ENCODE results near the gene HSPB6.

DNA sequence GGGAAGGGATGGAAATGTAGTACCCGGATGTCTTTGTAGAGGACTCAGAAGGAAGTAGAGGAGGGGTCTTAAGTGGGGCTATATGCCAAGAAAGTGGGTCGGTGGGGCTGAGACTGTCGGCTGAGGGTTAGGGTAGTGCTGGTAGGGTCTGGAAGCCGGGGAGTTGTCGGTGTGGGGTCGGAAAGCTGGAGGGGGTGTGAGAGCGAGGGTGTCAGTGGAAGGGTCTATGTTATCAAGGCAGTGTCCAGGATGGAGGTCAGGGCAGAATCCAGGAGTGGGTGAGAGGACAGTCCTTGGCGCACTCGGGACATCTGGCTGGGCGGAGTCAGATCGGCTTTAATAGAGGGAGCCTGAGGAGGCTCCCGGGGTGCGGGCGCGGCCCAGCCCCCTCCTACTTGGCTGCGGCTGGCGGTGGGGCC lies 1.7 kb downstream of the HSPB6 start:
- TF ChIP-seq EP300 (IDR thresholded peaks at IDR 0.05; ENCODE audit: borderline replicate concordance in 1 of 2, low read depth in 2 of 2, low read length in 2 of 2), result no peak
- TF ChIP-seq POLR2AphosphoS5 (IDR thresholded peaks at IDR 0.05; ENCODE audit: low read depth, low read length), result no peak
- TF ChIP-seq, protein P1, sequence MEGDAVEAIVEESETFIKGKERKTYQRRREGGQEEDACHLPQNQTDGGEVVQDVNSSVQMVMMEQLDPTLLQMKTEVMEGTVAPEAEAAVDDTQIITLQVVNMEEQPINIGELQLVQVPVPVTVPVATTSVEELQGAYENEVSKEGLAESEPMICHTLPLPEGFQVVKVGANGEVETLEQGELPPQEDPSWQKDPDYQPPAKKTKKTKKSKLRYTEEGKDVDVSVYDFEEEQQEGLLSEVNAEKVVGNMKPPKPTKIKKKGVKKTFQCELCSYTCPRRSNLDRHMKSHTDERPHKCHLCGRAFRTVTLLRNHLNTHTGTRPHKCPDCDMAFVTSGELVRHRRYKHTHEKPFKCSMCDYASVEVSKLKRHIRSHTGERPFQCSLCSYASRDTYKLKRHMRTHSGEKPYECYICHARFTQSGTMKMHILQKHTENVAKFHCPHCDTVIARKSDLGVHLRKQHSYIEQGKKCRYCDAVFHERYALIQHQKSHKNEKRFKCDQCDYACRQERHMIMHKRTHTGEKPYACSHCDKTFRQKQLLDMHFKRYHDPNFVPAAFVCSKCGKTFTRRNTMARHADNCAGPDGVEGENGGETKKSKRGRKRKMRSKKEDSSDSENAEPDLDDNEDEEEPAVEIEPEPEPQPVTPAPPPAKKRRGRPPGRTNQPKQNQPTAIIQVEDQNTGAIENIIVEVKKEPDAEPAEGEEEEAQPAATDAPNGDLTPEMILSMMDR (IDR thresholded peaks at IDR 0.05; ENCODE audit: control extremely low read depth in 1 of 3, insufficient read depth in 1 of 3, low read depth in 1 of 3, low read length in 3 of 3), result no peak
- no peak for TF ChIP-seq CBX5 (IDR thresholded peaks at IDR 0.05; ENCODE audit: low read depth, low read length)
- no peak for TF ChIP-seq NANOG (IDR thresholded peaks at IDR 0.05; ENCODE audit: insufficient read depth, low read depth, low read length, poor library complexity, severe bottlenecking)
- TF ChIP-seq MAFK (IDR thresholded peaks at IDR 0.05; ENCODE audit: low read depth, low read length), result no peak
- TF ChIP-seq POLR2A (IDR thresholded peaks at IDR 0.05; ENCODE audit: control extremely low read depth in 1 of 2, low read depth in 2 of 2, low read length in 2 of 2), result no peak
- TF ChIP-seq SP1 (IDR thresholded peaks at IDR 0.05; ENCODE audit: low read depth, low read length), result no peak
- no peak for TF ChIP-seq JUND (IDR thresholded peaks at IDR 0.05; ENCODE audit: low read length)
- TF ChIP-seq, protein P2, sequence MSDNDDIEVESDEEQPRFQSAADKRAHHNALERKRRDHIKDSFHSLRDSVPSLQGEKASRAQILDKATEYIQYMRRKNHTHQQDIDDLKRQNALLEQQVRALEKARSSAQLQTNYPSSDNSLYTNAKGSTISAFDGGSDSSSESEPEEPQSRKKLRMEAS (IDR thresholded peaks at IDR 0.05), result no peak
- no peak for TF ChIP-seq RAD21 (IDR thresholded peaks at IDR 0.05 in 1 of 2, conservative IDR thresholded peaks at IDR 0.05 in 1 of 2; ENCODE audit: low read depth in 2 of 2, low read length in 2 of 2)
- TF ChIP-seq TCF12 (IDR thresholded peaks at IDR 0.05; ENCODE audit: low read depth, low read length), result no peak

All from H1 (cell line).